ENCODE results near the gene ZBP1. TPM values are rescaled to one million over a fixed set of nuclear protein-coding genes. Genes with fewer than 3 reads are reported as not detected.

ZBP1 gene
- total RNA-seq, 1 experiment from 2014 or later = not detected

DNA sequence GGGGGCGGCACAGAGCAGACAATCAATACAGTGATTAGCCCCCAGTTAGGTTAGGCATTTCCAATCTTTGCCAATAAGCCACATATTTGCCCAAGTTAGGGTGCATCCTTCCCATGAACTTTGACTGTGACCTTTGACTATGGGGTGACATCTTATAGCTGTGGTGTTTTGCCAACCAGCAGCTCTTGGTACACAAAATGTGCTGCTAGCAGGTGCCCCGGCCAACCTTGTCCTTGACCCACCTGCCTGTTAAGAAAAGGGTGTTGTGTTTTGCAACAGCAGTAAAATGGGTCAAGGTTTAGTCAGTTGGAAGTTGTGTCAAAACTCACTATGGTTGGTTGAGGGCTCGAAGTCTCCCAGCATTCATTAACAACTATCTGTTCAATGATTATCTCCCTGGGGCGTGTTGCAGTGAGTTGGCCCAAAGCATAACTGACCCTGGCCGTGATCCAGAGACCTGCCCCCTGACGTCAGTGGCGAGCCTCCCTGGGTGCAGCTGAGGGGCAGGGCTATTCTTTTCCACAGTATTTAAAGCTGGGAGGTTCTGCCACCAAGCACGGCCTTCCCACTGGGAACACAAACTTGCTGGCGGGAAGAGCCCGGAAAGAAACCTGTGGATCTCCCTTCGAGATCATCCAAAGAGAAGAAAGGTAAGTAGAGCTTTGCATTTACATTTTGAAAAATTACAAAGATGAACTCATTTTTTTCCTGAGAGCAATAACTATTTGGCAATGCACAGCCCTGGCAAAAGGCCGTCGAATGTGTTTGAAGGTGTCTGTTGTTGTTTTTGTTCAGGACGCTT lies 59.5 kb downstream of the ZBP1 start, which contains the start of gene PCK1:
Gene PCK1 (plus strand): TSS at position 557 of the 802 bp plus-strand sequence. CDS start 302 bp downstream, outside the sequence.
- DNase-seq (ENCODE audit: low read depth) = no peak

DNA sequence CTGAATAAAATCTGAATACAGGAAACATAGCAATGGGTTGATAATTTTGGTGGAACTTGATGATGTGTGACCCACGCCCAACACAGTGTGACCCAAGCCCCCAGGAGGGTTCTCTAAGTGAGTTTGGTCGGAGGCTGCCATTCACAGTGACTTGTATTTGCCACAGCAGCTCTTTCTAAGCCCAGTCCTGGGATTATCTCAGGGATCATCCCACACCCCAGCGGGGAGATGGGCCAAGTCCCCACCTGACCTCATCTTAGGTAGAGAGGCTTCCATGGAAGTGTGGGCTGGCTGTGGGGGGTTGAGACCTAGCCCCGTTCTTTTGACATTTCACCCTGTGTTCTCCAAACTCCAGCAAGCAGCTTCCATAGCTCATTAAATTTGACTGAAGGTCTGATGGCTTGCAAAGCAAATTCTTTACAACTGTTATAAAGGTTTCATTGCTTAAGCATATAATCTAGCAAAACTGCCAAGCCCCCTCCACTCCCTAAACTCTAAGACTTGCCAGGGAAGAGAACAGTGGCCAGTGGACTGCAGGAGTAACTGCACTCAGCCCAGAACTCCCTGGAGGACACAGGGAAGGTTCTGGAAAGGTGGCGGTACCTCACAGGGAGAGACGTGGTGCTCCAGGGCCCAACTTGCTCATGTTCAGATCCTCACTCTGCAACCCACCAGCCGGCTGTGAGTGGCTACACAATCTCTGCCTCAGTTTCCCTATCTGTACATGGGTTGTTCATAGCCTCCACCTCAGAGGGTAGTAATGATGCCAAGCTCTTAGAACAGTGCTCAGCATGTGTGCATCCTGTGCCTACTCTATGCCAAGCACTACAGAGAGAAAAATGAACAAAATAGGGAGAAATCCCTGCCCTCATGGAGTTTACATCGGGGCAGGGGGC lies 60.3 kb downstream of the ZBP1 start:
- no peak for DNase-seq (ENCODE audit: low read depth)

DNA sequence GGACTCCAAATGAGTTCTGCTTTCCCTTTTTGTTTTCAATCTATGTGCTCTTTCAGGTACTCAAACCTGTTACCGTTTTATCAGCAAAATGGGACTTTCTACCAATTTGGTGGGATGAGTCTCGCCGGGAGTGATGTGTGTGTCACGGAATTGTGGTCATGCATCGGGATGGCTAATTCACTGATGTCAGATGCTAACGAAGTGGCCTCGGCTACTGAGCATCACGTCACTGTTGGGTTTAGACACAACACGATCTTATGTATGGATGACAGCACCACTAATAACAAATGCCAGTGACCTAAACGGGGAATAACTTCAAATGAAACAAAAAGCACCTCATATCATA lies 61.0 kb downstream of the ZBP1 start:
- DNase-seq (ENCODE audit: low read depth) = no peak

DNA sequence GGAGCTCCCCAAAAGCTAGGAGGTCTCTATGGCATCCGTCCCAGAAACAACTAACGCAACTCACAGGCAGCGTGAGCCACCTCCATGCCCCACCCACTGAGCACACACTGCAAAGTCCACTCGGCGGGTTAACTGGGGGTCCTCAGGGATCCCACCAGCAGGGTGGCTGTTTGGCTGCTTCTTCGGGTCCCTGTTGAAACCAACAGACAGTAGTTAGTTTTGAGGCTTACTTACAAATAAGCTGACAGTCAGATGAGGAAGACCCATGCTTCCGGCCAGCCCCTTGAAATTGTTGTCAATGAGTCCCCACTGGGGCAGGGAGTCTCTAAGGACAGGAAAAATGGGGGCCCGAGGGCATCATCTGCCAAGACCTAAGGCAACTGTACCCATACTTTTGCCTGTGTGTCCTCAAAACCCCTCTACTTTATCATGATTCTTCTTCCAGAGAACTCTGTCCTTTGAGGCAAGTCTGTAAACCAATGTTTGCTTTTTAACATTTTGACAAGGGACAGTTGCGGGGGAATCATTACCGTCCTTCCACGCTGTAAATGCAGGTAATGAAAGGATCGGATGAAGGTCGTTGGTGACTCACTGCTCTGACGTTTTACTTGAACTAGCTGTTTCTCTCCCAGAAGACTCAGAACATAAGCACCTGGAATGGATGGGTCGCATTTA lies 61.5 kb downstream of the ZBP1 start:
- no peak for DNase-seq (ENCODE audit: low read depth)

DNA sequence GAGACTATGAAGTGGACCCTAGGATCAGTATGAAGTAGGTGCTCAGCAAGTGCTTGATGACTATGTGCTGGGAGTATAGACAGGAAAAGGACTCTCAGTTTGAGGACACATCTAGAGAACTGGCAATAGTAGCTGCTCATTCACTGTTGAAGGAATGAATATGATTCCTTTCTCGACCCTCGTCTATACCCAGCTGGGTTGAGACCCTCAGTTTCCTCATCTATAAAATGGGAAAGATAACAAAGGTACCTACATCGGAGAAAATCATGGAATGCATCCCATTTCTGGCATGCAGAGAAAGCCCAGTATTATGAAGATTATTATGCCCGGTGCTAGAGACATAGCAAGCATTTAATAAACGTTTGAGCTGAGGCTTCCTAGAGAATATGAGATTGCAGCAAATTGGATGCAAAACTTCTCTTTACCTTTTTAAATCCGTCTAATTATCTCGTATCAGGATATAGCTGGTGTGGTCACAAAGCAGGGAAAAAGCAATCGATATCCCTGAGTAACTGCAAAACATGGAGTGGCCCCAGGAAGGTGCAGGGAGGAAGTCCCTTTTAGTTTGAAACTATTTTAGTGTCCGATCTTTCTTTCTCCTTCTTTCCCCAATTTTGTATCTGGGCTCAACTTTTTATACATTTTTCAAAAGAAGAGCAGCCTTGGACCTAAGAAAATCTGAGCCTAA lies 62.2 kb downstream of the ZBP1 start:
- no peak for DNase-seq (ENCODE audit: low read depth)

DNA sequence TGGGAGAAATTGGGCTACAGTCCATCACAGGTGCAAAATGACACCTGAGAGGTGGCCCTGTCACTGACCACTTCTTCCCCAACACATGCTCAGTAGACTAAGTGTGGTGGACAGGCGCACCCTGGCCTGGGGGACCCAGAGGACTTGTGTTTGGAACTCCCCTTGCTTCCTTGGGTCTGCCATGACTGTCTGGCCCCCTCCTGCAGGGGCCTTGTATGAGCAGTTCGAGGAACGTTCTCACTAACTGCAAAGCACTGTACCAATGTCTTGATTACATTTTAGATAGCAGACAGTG lies 63.3 kb downstream of the ZBP1 start:
- DNase-seq (ENCODE audit: low read depth) = no peak

DNA sequence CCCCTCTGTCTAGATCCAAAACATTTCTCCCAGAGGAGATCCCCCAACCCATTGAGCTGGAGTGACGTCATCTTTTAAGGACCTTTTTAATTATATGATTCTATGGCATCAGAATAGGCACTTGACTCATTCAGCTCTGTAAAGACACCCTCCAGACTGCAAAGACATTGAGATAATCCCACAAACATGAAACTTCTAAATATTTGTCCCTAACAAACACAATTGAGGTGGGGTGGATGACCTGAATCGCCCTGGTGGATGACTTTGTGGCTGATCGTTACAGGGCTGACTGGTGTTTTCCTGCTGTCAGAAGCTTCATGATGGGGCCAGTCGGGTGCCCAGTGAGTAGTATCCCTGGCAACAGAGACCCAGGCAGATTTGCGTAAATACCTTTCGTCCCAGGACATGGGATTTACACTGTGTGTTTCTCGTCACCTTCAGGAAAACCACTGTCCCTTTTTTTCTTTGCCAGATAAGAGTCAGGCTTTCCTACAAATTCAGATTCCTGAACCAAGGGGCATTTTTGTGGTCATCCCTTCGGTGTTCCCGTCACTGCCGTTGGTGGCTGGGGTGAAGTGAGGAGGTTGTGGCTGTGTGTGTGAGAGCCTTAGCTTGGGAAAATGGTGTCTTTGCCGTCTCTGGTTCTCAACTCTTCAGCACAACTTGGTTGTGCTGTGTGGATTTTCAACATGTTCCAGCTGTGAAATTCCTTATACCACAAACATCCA lies 64.6 kb downstream of the ZBP1 start:
- DNase-seq (ENCODE audit: low read depth) = no peak

Other genes starting within 250 kb of the ZBP1 start
- 16.9 and 23.9 TPM in 2 replicates for gene RBM38, start 229.0 kb downstream of the ZBP1 start, total RNA-seq (2014; rRNA removed; shearing (Covaris generic))
- not detected in 2 replicates for gene CTCFL, start 95.3 kb downstream of the ZBP1 start, total RNA-seq (2014; rRNA removed; shearing (Covaris generic))
- not detected in 2 replicates for gene PCK1, start 59.3 kb downstream of the ZBP1 start, total RNA-seq (2014; rRNA removed; shearing (Covaris generic))
- 6.3 and 7.9 TPM in 2 replicates for gene PMEPA1, start 89.6 kb upstream of the ZBP1 start, total RNA-seq (2014; rRNA removed; shearing (Covaris generic))